GM23248 (cell line): ENCODE data around the gene NR2C1. TPM values are rescaled to one million over a fixed set of nuclear protein-coding genes. Genes with fewer than 3 reads are reported as not detected.

Source experiments
- DNase-seq: peaks from one replicate; pipeline ENCODE4 v3.0.0-alpha.2; 2015
- H2AFZ ChIP-seq: fragments of 200-600 bp; sonication (generic); 2 replicates; pipeline ENCODE4 v1.6.1; 2016; ENCODE audit warnings: antibody characterized with exemption
- H3F3A ChIP-seq: fragments of 200-600 bp; sonication (generic); 2 replicates; pipeline ENCODE4 v1.6.1; 2016; ENCODE audit warnings: mild to moderate bottlenecking, antibody characterized with exemption, mixed run types; ENCODE audit not compliant: insufficient read depth
- H3K27ac ChIP-seq: fragments of 200-600 bp; sonication (generic); 2 replicates; pipeline ENCODE4 v1.5.1; 2016; ENCODE audit warnings: mild to moderate bottlenecking
- H3K27me3 ChIP-seq: fragments of 200-600 bp; sonication (generic); replicated peaks from 2 replicates; pipeline ENCODE4 v1.6.1; 2016; ENCODE audit warnings: mild to moderate bottlenecking; ENCODE audit not compliant: insufficient read depth
- H3K36me3 ChIP-seq: fragments of 200-600 bp; sonication (generic); 2 replicates; pipeline ENCODE4 v1.6.1; 2016; ENCODE audit warnings: low read depth, mild to moderate bottlenecking
- H3K4me1 ChIP-seq: fragments of 200-600 bp; sonication (generic); 2 replicates; pipeline ENCODE4 v1.6.1; 2016; ENCODE audit warnings: mild to moderate bottlenecking; ENCODE audit not compliant: insufficient read depth
- H3K4me2 ChIP-seq: fragments of 200-600 bp; sonication (generic); one replicate; pipeline ENCODE4 v1.6.1; 2016; ENCODE audit warnings: mild to moderate bottlenecking; ENCODE audit not compliant: unreplicated experiment
- H3K4me3 ChIP-seq: fragments of 200-600 bp; sonication (generic); 2 replicates; pipeline ENCODE4 v1.5.1; 2016; ENCODE audit warnings: mild to moderate bottlenecking
- H3K79me2 ChIP-seq: fragments of 200-600 bp; sonication (generic); 2 replicates; pipeline ENCODE4 v1.6.1; 2016; ENCODE audit warnings: mild to moderate bottlenecking; ENCODE audit not compliant: insufficient read depth
- H3K9ac ChIP-seq: fragments of 200-600 bp; sonication (generic); 2 replicates; pipeline ENCODE4 v1.6.1; 2016; ENCODE audit warnings: mild to moderate bottlenecking
- H3K9me2 ChIP-seq: fragments of 200-600 bp; sonication (generic); 2 replicates; pipeline ENCODE4 v1.6.1; 2016; ENCODE audit warnings: mixed run types, mild to moderate bottlenecking, moderate library complexity; ENCODE audit not compliant: insufficient read depth
- H3K9me3 ChIP-seq: fragments of 200-600 bp; sonication (generic); one replicate; pipeline ENCODE4 v1.6.1; 2017; ENCODE audit warnings: low read depth
- H4K20me1 ChIP-seq: fragments of 200-600 bp; sonication (generic); 2 replicates; pipeline ENCODE4 v1.6.0; 2016; ENCODE audit not compliant: insufficient read depth
- EZH2 ChIP-seq: fragments of 200-600 bp; sonication (generic); IDR thresholded peaks from 2 replicates; pipeline ENCODE4 v1.6.1; 2018; ENCODE audit warnings: antibody characterized with exemption, mild to moderate bottlenecking; ENCODE audit not compliant: insufficient read depth, poor library complexity, severe bottlenecking
- EZH2phosphoT487 ChIP-seq: fragments of 200-600 bp; sonication (generic); IDR thresholded peaks from 2 replicates; pipeline ENCODE4 v1.6.1; 2018; ENCODE audit warnings: antibody characterized with exemption, moderate library complexity, mild to moderate bottlenecking, low read depth; ENCODE audit not compliant: insufficient read depth
- WGBS, 2 experiments: methylation state at CpG; one replicate each; pipeline ENCODE4 v1.1.6; 2015 to 2017; ENCODE audit warnings: low lambda C conversion rate in 2 of 2, low coverage in 1 of 2; ENCODE audit errors: missing lambda C conversion rate in 2 of 2; 5-methylcytosine and 5-hydroxymethylcytosine counted together
- in situ Hi-C: fragments of 300-500 bp; cut with MboI; formaldehyde crosslinking; loops from 2 replicates; pipeline ENCODE4 v1.15.0; 2020
- polyA plus RNA-seq: library from polyadenylated mRNA; unstranded; fragments of >200 nt; fragmentation: Nextera tagmentation; extraction: Ambion mirVana; gene quantifications from 2 replicates; pipeline ENCODE4 v1.2.1, GENCODE V29; 2016
- total RNA-seq: library from RNA; depleted of rRNA; stranded (reverse); fragments of >200 nt; shearing (Covaris generic); gene quantifications from 2 replicates; pipeline ENCODE4 v1.2.3, GENCODE V29; 2014; rRNA removed

The NR2C1 gene
- total RNA-seq (19.5 and 28.0 TPM in 2 replicates), polyA plus RNA-seq (31.0 and 32.9 TPM in 2 replicates)

- no peaks in the 10 kb centered on the region for H3K27me3 ChIP-seq
- WGBS, 2 experiments = 1 to 2% methylated on average over 54 to 66 of the region's 99 CpGs
- no peaks in the 10 kb centered on the region for H4K20me1 ChIP-seq
- peak within 1 kb of the TSS; percentile 73 for H3K4me2 ChIP-seq
- H3K9me2 ChIP-seq = no peaks in the 10 kb centered on the region
- H2AFZ ChIP-seq = peak within 1 kb of the TSS; percentile 97
- peak; percentile 96 for DNase-seq
- peak within 1 kb of the TSS; percentile 4; the same call in 1 of the 2 replicates for H3K27ac ChIP-seq
- H3K9me3 ChIP-seq = no peaks in the 10 kb centered on the region
- peak within 1 kb of the TSS; percentile 79 for H3K4me3 ChIP-seq
- no peak for TF ChIP-seq EZH2
- no peaks in the 10 kb centered on the region for H3F3A ChIP-seq
- peak within 1 kb of the TSS; percentile 86 for H3K9ac ChIP-seq
- H3K79me2 ChIP-seq = peaks cover 42% of the 10 kb centered on the region
- H3K4me1 ChIP-seq = no peaks in the 10 kb centered on the region; the same call in 1 of the 2 replicates
- in situ Hi-C loops = no loop called here
- H3K36me3 ChIP-seq = no peaks in the 10 kb centered on the region
Measured at GRCh38 chr12:95072900-95073697, at the start of gene NR2C1. NR2C1 (minus strand) TSS chr12:95073618; CDS start chr12:95067384, 6,234 bp downstream.

- Histone ChIP-seq H3K36me3 (no peaks in the 10 kb centered on the region), H3K4me1 (peaks cover 36% of the 10 kb centered on the region), H3K4me2 (peak overlapping the region; percentile 52), H3K27ac (peak overlapping the region; percentile 63), H3K4me3 (peak overlapping the region; percentile 38), H3K9me2 (no peaks in the 10 kb centered on the region), H3K9me3 (no peaks in the 10 kb centered on the region), H3F3A (peaks cover 21% of the 10 kb centered on the region), H3K27me3 (no peaks in the 10 kb centered on the region), H3K9ac (no peak overlapping the region), H2AFZ (peak overlapping the region; percentile 22; the same call in 1 of the 2 replicates), H3K79me2 (no peaks in the 10 kb centered on the region), H4K20me1 (no peaks in the 10 kb centered on the region)
- TF ChIP-seq EZH2 (no peak), EZH2phosphoT487 (no peak)
- in situ Hi-C loops = loop anchor here (5.0 to 25.0 kb wide), 2 partner anchors 219 to 419 kb away; no protein-coding TSS in a partner anchor
- WGBS, 2 experiments = 27 to 40% methylated on average over 3 of the region's 3 CpGs
- DNase-seq = no peak
Measured at GRCh38 chr12:95118788-95119179, 45.4 kb upstream of the NR2C1 start.

- Histone ChIP-seq H3K9ac (no peak overlapping the region), H3K9me3 (no peaks in the 10 kb centered on the region), H3F3A (peaks cover 21% of the 10 kb centered on the region), H3K79me2 (no peaks in the 10 kb centered on the region), H3K4me3 (peak overlapping the region; percentile 38), H3K36me3 (no peaks in the 10 kb centered on the region), H3K27ac (peak overlapping the region; percentile 63), H4K20me1 (no peaks in the 10 kb centered on the region), H3K9me2 (no peaks in the 10 kb centered on the region), H3K27me3 (no peaks in the 10 kb centered on the region), H3K4me1 (peaks cover 36% of the 10 kb centered on the region), H3K4me2 (peak overlapping the region; percentile 52), H2AFZ (peak overlapping the region; percentile 22; the same call in 1 of the 2 replicates)
- TF ChIP-seq EZH2 (no peak), EZH2phosphoT487 (no peak)
- WGBS, 2 experiments = 31 to 42% methylated on average over 4 of the region's 4 CpGs
- in situ Hi-C loops = loop anchor here (5.0 to 25.0 kb wide), 2 partner anchors 219 to 419 kb away; no protein-coding TSS in a partner anchor
- DNase-seq = peak; percentile 88
Measured at GRCh38 chr12:95118138-95118787, 44.8 kb upstream of the NR2C1 start.

GRCh38 chr12:95117178-95117599 is 43.8 kb upstream of the NR2C1 start:
- H3K79me2 ChIP-seq = no peaks in the 10 kb centered on the region
- H3F3A ChIP-seq = peaks cover 21% of the 10 kb centered on the region
- TF ChIP-seq EZH2 = no peak
- no peak for TF ChIP-seq EZH2phosphoT487
- DNase-seq = peak; percentile 83
- no peak overlapping the region for H3K27ac ChIP-seq
- no peaks in the 10 kb centered on the region for H3K9me3 ChIP-seq
- no peaks in the 10 kb centered on the region for H3K9me2 ChIP-seq
- no peak overlapping the region for H3K4me2 ChIP-seq
- 27 to 42% methylated on average over 2 of the region's 2 CpGs for WGBS, 2 experiments
- H2AFZ ChIP-seq = no peak overlapping the region
- H3K4me1 ChIP-seq = peaks cover 36% of the 10 kb centered on the region
- no peaks in the 10 kb centered on the region for H4K20me1 ChIP-seq
- H3K36me3 ChIP-seq = no peaks in the 10 kb centered on the region
- no peak overlapping the region for H3K4me3 ChIP-seq
- H3K9ac ChIP-seq = no peak overlapping the region
- in situ Hi-C loops = loop anchor here (5.0 to 25.0 kb wide), 2 partner anchors 220 to 420 kb away; no protein-coding TSS in a partner anchor
- H3K27me3 ChIP-seq = no peaks in the 10 kb centered on the region
